SIG-M5 treated with dmso at 0.1 percent for 504 hours (cell line): Measurements from ENCODE around the gene CCL7.
"Not testable (repeated sequence)": the region's sequence is repeated elsewhere in the genome, so short reads cannot be mapped to it uniquely, and the experiment has no call there.

Experiments used
- DNase-seq: peaks from one replicate; lab custom pipeline; 2025; ENCODE audit not compliant: unreplicated experiment; lab: John Stamatoyannopoulos, UW

The CCL7 gene

GRCh38 chr17:34269969-34270368 lies at the start of gene CCL7:
Gene CCL7, plus strand, starts transcription at chr17:34270221. Its CDS starts 70 bp downstream, at chr17:34270291.
- no peak for DNase-seq

- no peak for DNase-seq
Observed at GRCh38 chr17:34220752-34221395, 49.1 kb upstream of the CCL7 start.

- DNase-seq: no peak
Observed at GRCh38 chr17:34221411-34221810, 48.6 kb upstream of the CCL7 start.

- DNase-seq: no peak
Observed at GRCh38 chr17:34222722-34223497, 47.1 kb upstream of the CCL7 start.

- DNase-seq: no peak
Observed at GRCh38 chr17:34225046-34225445, 45.0 kb upstream of the CCL7 start.

- DNase-seq: no peak
Observed at GRCh38 chr17:34226011-34226743, 43.8 kb upstream of the CCL7 start.

GRCh38 chr17:34226744-34227034 lies 43.3 kb upstream of the CCL7 start:
- DNase-seq: no peak

GRCh38 chr17:34227293-34227692 lies 42.7 kb upstream of the CCL7 start:
- DNase-seq: not testable (repeated sequence)

- DNase-seq: no peak
Observed at GRCh38 chr17:34227707-34228106, 42.3 kb upstream of the CCL7 start.

GRCh38 chr17:34228781-34229180 lies 41.2 kb upstream of the CCL7 start:
- DNase-seq: no peak

- DNase-seq: no peak
Observed at GRCh38 chr17:34230342-34230741, 39.7 kb upstream of the CCL7 start.

- no peak for DNase-seq
Observed at GRCh38 chr17:34234616-34235015, 35.4 kb upstream of the CCL7 start.

GRCh38 chr17:34235389-34236028 lies 34.5 kb upstream of the CCL7 start:
- DNase-seq: no peak

- DNase-seq: peak; percentile 13
Observed at GRCh38 chr17:34236281-34236892, 33.6 kb upstream of the CCL7 start.

GRCh38 chr17:34237458-34237857 lies 32.6 kb upstream of the CCL7 start:
- DNase-seq: no peak

GRCh38 chr17:34241062-34241461 lies 29.0 kb upstream of the CCL7 start:
- no peak for DNase-seq

GRCh38 chr17:34242587-34243363 lies 27.2 kb upstream of the CCL7 start:
- DNase-seq: peak; percentile 93

- peak; percentile 31 for DNase-seq
Observed at GRCh38 chr17:34243364-34244320, 26.4 kb upstream of the CCL7 start.

- no peak for DNase-seq
Observed at GRCh38 chr17:34245351-34245905, 24.6 kb upstream of the CCL7 start.
